WTC11 (cell line): ENCODE data around the gene NRDC. TPM values are rescaled to one million over a fixed set of nuclear protein-coding genes. Genes with fewer than 3 reads are reported as not detected.

Experiments used
- ATAC-seq: fragments of 200-7000 bp; cut with Tn5 transposase; 2 replicates; pipeline ENCODE4 v1.10.0; 2021; ENCODE audit warnings: mild to moderate bottlenecking, moderate library complexity
- CTCF ChIA-PET: fragments of 300-600 bp; sonication (Branson Sonifier 250); formaldehyde crosslinking; loops from one replicate; lab custom pipeline; 2021; ENCODE audit warnings: antibody characterized with exemption; lab: Charles Lee
- POLR2A ChIA-PET: fragments of 350-600 bp; sonication (Branson Sonifier 250); formaldehyde crosslinking; loops from one replicate; lab custom pipeline; 2021; ENCODE audit warnings: antibody characterized with exemption; lab: Charles Lee
- DNase-seq: peaks from one replicate; pipeline ENCODE4 v3.0.0; 2021; ENCODE audit warnings: low spot score
- H3K27ac Mint-ChIP-seq: 2 replicates; pipeline ENCODE4 v1.8.0; 2021; ENCODE audit warnings: mixed read lengths
- H3K27me3 Mint-ChIP-seq: 2 replicates; pipeline ENCODE4 v1.8.0; 2021; ENCODE audit warnings: low read depth, mild to moderate bottlenecking, moderate library complexity, mixed read lengths
- H3K36me3 Mint-ChIP-seq: 2 replicates; pipeline ENCODE4 v1.8.0; 2021; ENCODE audit warnings: mixed read lengths
- H3K4me1 Mint-ChIP-seq: 2 replicates; pipeline ENCODE4 v1.8.0; 2022; ENCODE audit warnings: mixed read lengths
- H3K4me3 Mint-ChIP-seq: 2 replicates; pipeline ENCODE4 v1.8.0; 2021; ENCODE audit warnings: mild to moderate bottlenecking, moderate library complexity, mixed read lengths
- H3K9me3 Mint-ChIP-seq: 2 replicates; pipeline ENCODE4 v1.8.0; 2021; ENCODE audit warnings: mixed read lengths
- AR ChIP-seq: fragments of 250-450 bp; sonication (Bioruptor Pico); IDR thresholded peaks from 2 replicates; pipeline ENCODE4 v1.9.0; 2021; ENCODE audit warnings: mild to moderate bottlenecking
- CBFB ChIP-seq: sonication (generic); formaldehyde crosslinking; IDR thresholded peaks from 2 replicates; pipeline ENCODE4 v1.8.1; 2022; ENCODE audit warnings: mild to moderate bottlenecking, low read depth, missing genetic modification reagents
- CDX4 ChIP-seq: fragments of 250-450 bp; sonication (Bioruptor Pico); IDR thresholded peaks from 2 replicates; pipeline ENCODE4 v1.9.0; 2021; ENCODE audit warnings: moderate library complexity, mild to moderate bottlenecking, inconsistent platforms, borderline replicate concordance
- CREM ChIP-seq: sonication (generic); formaldehyde crosslinking; IDR thresholded peaks from 2 replicates; pipeline ENCODE4 v1.8.1; 2022; ENCODE audit warnings: mild to moderate bottlenecking, missing genetic modification reagents, moderate library complexity
- GRHL2 ChIP-seq: fragments of 250-450 bp; sonication (Bioruptor Pico); IDR thresholded peaks from 2 replicates; pipeline ENCODE4 v1.8.0; 2022; ENCODE audit warnings: mild to moderate bottlenecking, moderate library complexity; ENCODE audit not compliant: insufficient replicate concordance, severe bottlenecking
- HMGA2 ChIP-seq: fragments of 250-450 bp; sonication (Bioruptor Pico); IDR thresholded peaks from 2 replicates; pipeline ENCODE4 v1.4.0; 2021; ENCODE audit warnings: mild to moderate bottlenecking, moderate library complexity
- JAZF1 ChIP-seq: fragments of 250-450 bp; sonication (Bioruptor Pico); IDR thresholded peaks from 2 replicates; pipeline ENCODE4 v1.9.0; 2021; ENCODE audit warnings: moderate library complexity, mild to moderate bottlenecking, inconsistent platforms
- MLX ChIP-seq: sonication (generic); formaldehyde crosslinking; IDR thresholded peaks from 2 replicates; pipeline ENCODE4 v1.8.1; 2023; ENCODE audit warnings: mild to moderate bottlenecking, missing genetic modification reagents, moderate library complexity
- NFE2L1 ChIP-seq: sonication (generic); formaldehyde crosslinking; IDR thresholded peaks from 2 replicates; pipeline ENCODE4 v1.8.1; 2023; ENCODE audit warnings: missing genetic modification reagents
- NR3C1 ChIP-seq: sonication (generic); formaldehyde crosslinking; conservative IDR thresholded peaks from 2 replicates; pipeline ENCODE4 v1.8.1; 2023; ENCODE audit warnings: low read depth, mild to moderate bottlenecking, missing genetic modification reagents
- OVOL2 ChIP-seq: fragments of 250-450 bp; sonication (Bioruptor Pico); IDR thresholded peaks from 2 replicates; pipeline ENCODE4 v1.9.0; 2021; ENCODE audit warnings: mild to moderate bottlenecking, borderline replicate concordance
- RORB ChIP-seq: fragments of 250-450 bp; sonication (Bioruptor Pico); IDR thresholded peaks from 2 replicates; pipeline ENCODE4 v1.9.0; 2021; ENCODE audit warnings: mild to moderate bottlenecking
- SOX15 ChIP-seq: fragments of 250-450 bp; sonication (Bioruptor Pico); IDR thresholded peaks from 2 replicates; pipeline ENCODE4 v1.9.0; 2021; ENCODE audit warnings: mild to moderate bottlenecking
- TCF7 ChIP-seq: sonication (generic); formaldehyde crosslinking; IDR thresholded peaks from 2 replicates; pipeline ENCODE4 v1.8.0; 2022; ENCODE audit warnings: mild to moderate bottlenecking, low read depth, missing genetic modification reagents, moderate library complexity
- TEAD1 ChIP-seq: sonication (generic); formaldehyde crosslinking; IDR thresholded peaks from 2 replicates; pipeline ENCODE4 v1.8.0; 2022; ENCODE audit warnings: mild to moderate bottlenecking, missing genetic modification reagents
- ZBTB21 ChIP-seq: sonication (generic); formaldehyde crosslinking; IDR thresholded peaks from 2 replicates; pipeline ENCODE4 v1.8.1; 2023; ENCODE audit warnings: mild to moderate bottlenecking, missing genetic modification reagents, borderline replicate concordance
- ZNF138 ChIP-seq: sonication (generic); formaldehyde crosslinking; conservative IDR thresholded peaks from 2 replicates; pipeline ENCODE4 v1.8.1; 2022; ENCODE audit warnings: mild to moderate bottlenecking, moderate library complexity, missing genetic modification reagents
- ZNF281 ChIP-seq: sonication (generic); formaldehyde crosslinking; IDR thresholded peaks from 2 replicates; pipeline ENCODE4 v1.8.0; 2023; ENCODE audit warnings: mild to moderate bottlenecking, missing genetic modification reagents
- ZNF416 ChIP-seq: fragments of 250-450 bp; sonication (Bioruptor Pico); IDR thresholded peaks from 2 replicates; pipeline ENCODE4 v1.9.0; 2021; ENCODE audit warnings: mild to moderate bottlenecking, inconsistent platforms
- ZNF512 ChIP-seq: sonication (generic); formaldehyde crosslinking; IDR thresholded peaks from 2 replicates; pipeline ENCODE4 v1.8.1; 2022; ENCODE audit warnings: missing genetic modification reagents, borderline replicate concordance
- total RNA-seq: library from RNA; stranded (reverse); gene quantifications from 3 replicates; pipeline ENCODE4 v1.2.3, GENCODE V29; 2021

Gene NRDC
- total RNA-seq, 1 experiment from 2014 or later, result 201 TPM

GRCh38 chr1:51791888-51792287 lies 86.6 kb downstream of the NRDC start:
- H3K4me3 Mint-ChIP-seq, result no peak overlapping the region
- ATAC-seq, result no peak
- H3K9me3 Mint-ChIP-seq, result no peaks in the 10 kb centered on the region
- TF ChIP-seq AR (no peak), RORB (CRISPR knock-in tag) (no peak), CDX4 (CRISPR knock-in tag) (no peak), MLX (no peak), ZNF138 (CRISPR knock-in tag) (no peak), HMGA2 (CRISPR knock-in tag) (no peak), ZNF512 (CRISPR knock-in tag) (no peak), ZNF281 (CRISPR knock-in tag) (no peak), ZNF416 (no peak), SOX15 (CRISPR knock-in tag) (no peak), ZBTB21 (no peak), TCF7 (CRISPR knock-in tag) (no peak), GRHL2 (CRISPR knock-in tag) (no peak), OVOL2 (no peak), TEAD1 (no peak), CBFB (CRISPR knock-in tag) (no peak), JAZF1 (CRISPR knock-in tag) (no peak), CREM (CRISPR knock-in tag) (no peak)
- no peaks in the 10 kb centered on the region for H3K27me3 Mint-ChIP-seq
- peaks cover 73% of the 10 kb centered on the region for H3K36me3 Mint-ChIP-seq
- CTCF ChIA-PET, result no interaction called here
- no peaks in the 10 kb centered on the region for H3K4me1 Mint-ChIP-seq
- H3K27ac Mint-ChIP-seq, result 0 out of 2 replicates have a peak overlapping the region, but pooled peaks have one; percentile 55
- DNase-seq, result no peak
- POLR2A ChIA-PET, result no interaction called here

- no peaks in the 10 kb centered on the region for H3K27me3 Mint-ChIP-seq
- H3K9me3 Mint-ChIP-seq, result no peaks in the 10 kb centered on the region
- ATAC-seq (no peak), DNase-seq (no peak)
- POLR2A ChIA-PET, result no interaction called here
- H3K36me3 Mint-ChIP-seq, result peaks cover 84% of the 10 kb centered on the region
- CTCF ChIA-PET, result no interaction called here
- no peaks in the 10 kb centered on the region for H3K4me1 Mint-ChIP-seq
- H3K27ac Mint-ChIP-seq, result no peak overlapping the region
- H3K4me3 Mint-ChIP-seq, result no peak overlapping the region
- no peak for TF ChIP-seq NFE2L1 (CRISPR knock-in tag)
- TF ChIP-seq NR3C1 (CRISPR knock-in tag), result no peak
Observed at GRCh38 chr1:51790385-51790784, 88.1 kb downstream of the NRDC start.
